Hypothalamus (tissue), 51 donors: ENCODE data around the gene SLC29A1.

Experiments used
- DNase-seq, 51 donors: peaks; one replicate each; lab custom pipeline; 2025; lab: John Stamatoyannopoulos, UW

Gene SLC29A1

GRCh38 chr6:44264154-44265006 lies 41.0 kb downstream of the SLC29A1 start:
- peak in 8 of 51 donors; percentile 8 to 43 (median 24) for DNase-seq

DNA sequence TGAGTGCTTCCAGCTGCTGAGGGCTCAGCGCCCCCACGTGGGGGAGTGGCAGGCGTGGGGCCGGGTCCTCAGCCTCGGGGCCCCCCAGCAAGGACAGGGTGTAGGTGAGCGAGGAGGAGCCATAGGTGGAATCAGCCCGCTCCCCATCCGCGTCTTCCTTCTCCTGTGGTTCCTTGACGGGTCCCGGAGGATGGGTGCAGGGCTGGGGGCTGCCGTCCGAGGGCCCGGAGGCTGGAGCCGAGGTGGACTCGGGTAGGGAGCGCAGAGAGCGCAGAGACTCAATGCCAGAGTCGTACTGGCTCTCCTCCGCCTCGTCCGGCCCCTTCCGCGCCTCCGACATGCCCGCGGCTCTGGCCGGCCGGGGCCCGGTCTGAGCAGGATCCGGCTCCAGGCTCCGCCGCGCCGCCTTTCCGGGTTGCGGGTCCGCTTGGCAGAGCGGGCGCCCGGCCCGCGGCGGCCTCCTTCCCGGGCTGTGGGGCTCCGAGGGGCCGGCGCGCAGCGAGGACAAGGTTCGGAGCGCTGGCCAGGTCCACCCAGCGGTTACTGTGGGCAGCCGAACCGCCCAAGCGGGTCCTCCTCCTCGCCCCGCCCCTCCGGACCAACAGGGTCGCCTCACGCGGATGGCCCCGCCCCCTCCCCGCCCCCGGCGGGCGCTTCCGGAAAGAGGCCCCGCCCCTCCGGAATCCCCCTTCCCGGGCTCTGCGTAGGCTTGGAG lies 41.8 kb downstream of the SLC29A1 start, which contains the start of gene NFKBIE:
Gene NFKBIE, minus strand, starts transcription at position 545 of the 715 bp plus-strand sequence. Its CDS starts 205 bp downstream, at position 340.
- peak; percentile 16 to 97 (median 89) for DNase-seq

GRCh38 chr6:44265722-44266233 lies 42.4 kb downstream of the SLC29A1 start:
- no peak for DNase-seq

DNA sequence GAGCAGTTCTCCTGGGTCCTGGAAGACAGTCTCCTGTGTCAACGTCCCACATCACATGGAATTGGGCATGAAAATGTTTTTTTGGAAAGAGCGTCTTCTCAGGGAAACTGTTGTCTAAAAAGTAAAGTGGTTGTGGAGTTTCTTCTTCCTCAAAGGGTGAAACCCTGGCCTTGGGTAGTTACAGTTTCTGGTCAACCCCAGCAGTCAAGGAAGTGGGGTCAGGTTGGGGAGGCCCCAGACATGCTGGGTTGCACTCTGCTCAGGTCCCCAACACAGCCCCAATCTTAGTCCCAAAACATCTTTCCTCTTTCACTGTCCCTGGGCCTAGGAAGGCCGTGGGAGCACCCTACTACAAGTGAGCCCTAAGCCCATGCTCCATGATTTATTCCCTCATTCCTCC lies 43.0 kb downstream of the SLC29A1 start:
- no peak for DNase-seq

GRCh38 chr6:44267252-44267651 lies 43.9 kb downstream of the SLC29A1 start:
- no peak for DNase-seq

- peak in 33 of 51 donors; percentile 15 to 64 (median 42) for DNase-seq
Observed at GRCh38 chr6:44268095-44268628, 44.8 kb downstream of the SLC29A1 start.

- DNase-seq: no peak
Observed at GRCh38 chr6:44269178-44269920, 46.0 kb downstream of the SLC29A1 start.

DNA sequence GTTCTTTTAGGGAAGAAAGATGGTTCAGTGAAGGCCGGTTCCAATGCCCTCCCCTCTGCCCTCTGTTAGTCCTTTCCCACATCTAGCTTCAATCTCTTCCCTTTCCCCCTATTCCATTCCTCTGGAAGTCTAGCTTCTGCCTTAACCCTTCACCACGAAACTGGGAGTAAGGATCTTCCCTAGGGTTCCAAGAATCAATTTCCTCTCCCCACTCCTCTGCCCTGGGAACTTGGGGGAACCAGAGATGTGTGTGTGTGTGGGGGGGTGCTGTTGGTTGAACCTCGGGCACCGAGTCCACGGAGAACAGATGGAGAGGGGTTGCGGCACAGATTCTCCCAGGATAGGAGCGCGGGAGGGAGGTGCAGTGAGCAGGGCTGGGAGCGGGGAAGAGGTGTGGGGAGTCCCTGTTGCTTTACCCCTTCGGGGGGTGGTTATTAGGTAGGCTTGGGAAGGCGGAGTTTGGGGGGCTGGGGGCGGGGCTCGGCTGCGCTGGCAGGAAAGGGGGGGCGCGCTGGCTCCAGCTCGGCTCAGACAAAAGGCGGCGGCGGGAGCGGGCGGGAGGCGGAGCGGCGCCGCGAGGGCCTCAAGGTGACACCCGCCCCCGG lies 46.6 kb downstream of the SLC29A1 start, which contains the start of gene TMEM151B:
Gene TMEM151B, plus strand, starts transcription at position 530 of the 605 bp plus-strand sequence. CDS start 293 bp downstream, outside the sequence.
- DNase-seq: peak in 21 of 51 donors; percentile 8 to 52 (median 32)

- DNase-seq: peak in 6 of 51 donors; percentile 18 to 48 (median 29)
Observed at GRCh38 chr6:44270526-44271405, 47.4 kb downstream of the SLC29A1 start.

DNA sequence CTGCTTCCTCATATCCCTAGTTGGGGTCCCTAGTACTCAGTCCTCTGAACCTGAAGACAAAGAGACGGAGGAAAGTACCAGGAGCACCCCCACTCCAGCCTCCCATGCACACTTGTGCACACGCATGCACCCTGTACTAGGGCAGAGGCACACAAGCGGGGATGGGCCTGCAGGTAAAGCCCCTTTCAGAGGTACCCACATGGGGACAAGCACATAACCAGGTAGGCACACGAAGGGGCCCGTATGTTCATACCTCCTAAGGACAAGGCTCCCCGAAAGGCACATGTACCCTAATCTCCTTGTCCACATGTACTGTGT lies 48.0 kb downstream of the SLC29A1 start:
- DNase-seq: no peak

DNA sequence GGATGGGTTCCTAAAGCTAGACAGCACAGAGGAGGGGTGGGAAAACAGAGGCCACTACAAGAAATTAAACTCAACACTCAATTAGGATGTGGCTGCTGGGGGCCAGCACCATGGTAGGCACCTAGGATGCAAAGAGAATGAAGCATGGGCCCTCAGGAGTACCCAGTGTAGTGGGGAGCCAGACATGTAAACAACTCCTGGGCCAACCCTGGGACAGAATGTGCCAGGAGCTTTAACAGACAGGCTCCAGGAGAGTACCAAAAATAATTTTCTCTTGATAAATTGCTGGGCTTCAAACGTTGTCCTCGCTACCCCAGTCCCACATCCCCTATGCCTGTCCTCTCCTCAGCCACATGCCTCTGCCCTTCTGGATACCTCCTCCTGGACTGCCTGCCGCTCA lies 48.5 kb downstream of the SLC29A1 start:
- DNase-seq: no peak

DNA sequence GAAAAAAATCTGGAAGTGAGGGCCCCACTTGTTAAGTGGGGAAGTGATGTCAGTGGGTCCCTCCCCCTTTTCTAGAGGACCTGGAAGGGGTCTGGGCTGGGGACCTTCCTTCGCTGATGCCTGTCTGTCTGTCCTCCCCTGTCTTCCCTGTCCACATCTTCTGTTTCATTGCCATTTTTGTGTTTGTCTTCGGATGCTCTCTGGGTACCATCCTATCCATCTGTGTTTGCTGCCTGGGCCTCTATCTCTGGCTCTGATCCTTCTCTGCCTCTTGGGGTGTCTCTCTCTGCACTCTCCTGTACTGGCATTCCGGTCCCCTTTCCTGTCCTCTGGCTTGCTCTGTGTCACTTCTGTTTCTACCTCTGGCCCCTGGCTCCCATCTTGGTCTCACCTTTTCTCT lies 49.1 kb downstream of the SLC29A1 start:
- DNase-seq: no peak

DNA sequence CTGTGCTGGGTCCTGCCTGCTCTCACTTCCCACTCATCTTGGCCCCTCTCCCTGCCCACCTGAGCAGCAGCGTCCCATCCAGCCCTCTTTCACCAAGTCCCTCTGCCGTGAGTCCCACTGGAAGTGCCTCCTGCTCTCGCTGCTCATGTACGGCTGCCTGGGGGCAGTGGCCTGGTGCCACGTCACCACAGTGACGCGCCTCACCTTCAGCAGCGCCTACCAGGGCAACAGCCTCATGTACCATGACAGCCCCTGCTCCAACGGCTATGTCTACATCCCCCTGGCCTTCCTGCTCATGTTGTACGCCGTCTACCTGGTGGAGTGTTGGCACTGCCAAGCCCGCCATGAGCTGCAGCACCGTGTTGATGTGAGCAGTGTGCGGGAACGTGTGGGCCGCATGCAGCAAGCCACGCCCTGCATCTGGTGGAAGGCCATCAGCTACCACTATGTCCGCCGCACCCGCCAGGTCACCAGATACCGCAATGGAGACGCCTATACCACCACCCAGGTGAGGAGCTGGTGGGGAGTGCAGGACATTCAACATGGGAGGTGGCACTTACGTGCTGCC lies 49.7 kb downstream of the SLC29A1 start:
- DNase-seq: no peak

- no peak for DNase-seq
Observed at GRCh38 chr6:44273617-44274016, 50.2 kb downstream of the SLC29A1 start.

GRCh38 chr6:44275271-44275748 lies 51.9 kb downstream of the SLC29A1 start:
- no peak for DNase-seq

- no peak for DNase-seq
Observed at GRCh38 chr6:44275749-44276648, 52.6 kb downstream of the SLC29A1 start.
